WTC11 (cell line): Measurements from ENCODE around the gene SYK.

ENCODE experiments used
- ATF3 ChIP-seq: sonication (generic); formaldehyde crosslinking; conservative IDR thresholded peaks from 2 replicates; pipeline ENCODE4 v1.8.1; 2022; ENCODE audit warnings: mild to moderate bottlenecking, missing genetic modification reagents
- ATF6 ChIP-seq: sonication (generic); formaldehyde crosslinking; IDR thresholded peaks from 2 replicates; pipeline ENCODE4 v1.8.1; 2023; ENCODE audit warnings: mild to moderate bottlenecking, missing genetic modification reagents
- CTCF ChIP-seq: fragments of 200-600 bp; IDR thresholded peaks from 2 replicates; pipeline ENCODE4 v1.8.0; 2022; ENCODE audit warnings: antibody characterized with exemption
- FOXP4 ChIP-seq: sonication (generic); formaldehyde crosslinking; IDR thresholded peaks from 2 replicates; pipeline ENCODE4 v1.8.0; 2022; ENCODE audit warnings: mild to moderate bottlenecking, missing genetic modification reagents
- GRHL2 ChIP-seq: fragments of 250-450 bp; sonication (Bioruptor Pico); IDR thresholded peaks from 2 replicates; pipeline ENCODE4 v1.8.0; 2022; ENCODE audit warnings: mild to moderate bottlenecking, moderate library complexity; ENCODE audit not compliant: insufficient replicate concordance, severe bottlenecking
- IRF2 ChIP-seq: sonication (generic); formaldehyde crosslinking; IDR thresholded peaks from 2 replicates; pipeline ENCODE4 v1.8.0; 2022; ENCODE audit warnings: low read depth, missing genetic modification reagents, borderline replicate concordance
- JUN ChIP-seq: sonication (generic); formaldehyde crosslinking; IDR thresholded peaks from 2 replicates; pipeline ENCODE4 v1.8.0; 2023; ENCODE audit warnings: mild to moderate bottlenecking, missing genetic modification reagents
- MAX ChIP-seq: sonication (generic); formaldehyde crosslinking; IDR thresholded peaks from 2 replicates; pipeline ENCODE4 v1.8.0; 2022; ENCODE audit warnings: mild to moderate bottlenecking, missing genetic modification reagents
- NR1H2 ChIP-seq: sonication (generic); formaldehyde crosslinking; IDR thresholded peaks from 2 replicates; pipeline ENCODE4 v1.9.0; 2021; ENCODE audit warnings: mild to moderate bottlenecking, moderate library complexity, missing genetic modification reagents
- PRDM15 ChIP-seq: sonication (generic); formaldehyde crosslinking; IDR thresholded peaks from 2 replicates; pipeline ENCODE4 v1.8.0; 2022; ENCODE audit warnings: missing genetic modification reagents
- USF2 ChIP-seq: sonication (generic); formaldehyde crosslinking; IDR thresholded peaks from 2 replicates; pipeline ENCODE4 v1.8.1; 2023; ENCODE audit warnings: mild to moderate bottlenecking, missing genetic modification reagents, moderate library complexity
- ZNF263 ChIP-seq: sonication (generic); formaldehyde crosslinking; IDR thresholded peaks from 2 replicates; pipeline ENCODE4 v1.8.1; 2022; ENCODE audit warnings: low read depth, mild to moderate bottlenecking, moderate library complexity, missing genetic modification reagents
- ZNF512 ChIP-seq: sonication (generic); formaldehyde crosslinking; IDR thresholded peaks from 2 replicates; pipeline ENCODE4 v1.8.1; 2022; ENCODE audit warnings: missing genetic modification reagents, borderline replicate concordance

- TF ChIP-seq MAX (CRISPR knock-in tag) (no peak), ZNF263 (CRISPR knock-in tag) (no peak), ATF6 (CRISPR knock-in tag) (no peak), CTCF (no peak), PRDM15 (CRISPR knock-in tag) (no peak), IRF2 (CRISPR knock-in tag) (no peak), JUN (CRISPR knock-in tag) (no peak), NR1H2 (CRISPR knock-in tag) (no peak), USF2 (CRISPR knock-in tag) (no peak), GRHL2 (no peak), ZNF512 (CRISPR knock-in tag) (no peak), FOXP4 (CRISPR knock-in tag) (no peak), ATF3 (CRISPR knock-in tag) (no peak)
Measured at GRCh38 chr9:90840696-90841095, 39.1 kb downstream of the SYK start.
